Lower lobe of right lung (tissue), 2 donors: Measurements from ENCODE around the gene CYS1. TPM values are rescaled to one million over a fixed set of nuclear protein-coding genes. Genes with fewer than 3 reads are reported as not detected.

Experiments used
- ATAC-seq, 2 donors: fragments of 200-7000 bp; cut with Tn5 transposase; one replicate each; pipeline ENCODE4 v1.9.1; 2020 to 2022; ENCODE audit warnings: mild to moderate bottlenecking in 2 of 2, moderate library complexity in 2 of 2
- DNase-seq: peaks from one replicate; pipeline ENCODE4 v3.0.0-alpha.2; 2020
- H3K27ac ChIP-seq: fragments of 200-600 bp; one replicate; pipeline ENCODE4 v1.8.0; 2022
- H3K27me3 ChIP-seq: fragments of 200-600 bp; one replicate; pipeline ENCODE4 v1.8.0; 2022; ENCODE audit warnings: low read depth
- H3K36me3 ChIP-seq: fragments of 200-600 bp; one replicate; pipeline ENCODE4 v1.8.0; 2022; ENCODE audit warnings: mild to moderate bottlenecking
- H3K4me1 ChIP-seq: fragments of 200-600 bp; one replicate; pipeline ENCODE4 v1.8.0; 2022
- H3K4me3 ChIP-seq: fragments of 200-600 bp; one replicate; pipeline ENCODE4 v1.8.0; 2022; ENCODE audit warnings: mild to moderate bottlenecking
- H3K9me3 ChIP-seq: fragments of 200-600 bp; one replicate; pipeline ENCODE4 v1.8.0; 2022
- CTCF ChIP-seq: fragments of 200-600 bp; IDR thresholded peaks from one replicate; pipeline ENCODE4 v1.8.0; 2022; ENCODE audit warnings: antibody characterized with exemption, mild to moderate bottlenecking
- intact Hi-C: fragments of 100-400 bp; cut with DNase I; formaldehyde crosslinking; loops from one replicate; pipeline ENCODE4 v1.11.0; 2022
- long read RNA-seq: library from polyadenylated mRNA; unstranded; transcript quantifications from one replicate; pipeline ENCODE4 v2.0.0, GENCODE V29; 2021
- total RNA-seq: library from RNA; stranded (reverse); fragmentation: NEBNext Ultra II Directional; extraction: Animal tissue kit (Norgen Biotek cat#: 25700); gene quantifications from one replicate; pipeline ENCODE4 v1.2.1, GENCODE V29; 2021
- donor health status: DM: no; HTN: yes; CAD: no; lungs with severe emphysema.

Gene CYS1
- total RNA-seq: 2.6 TPM
- long read RNA-seq, transcript CYS1-201 (3 exons, 2,738 nt): major isoform, 11 of 12 reads
- long read RNA-seq, partial matches to known transcripts: 0 of 12 reads
- long read RNA-seq, other reads (novel, unspliced or antisense): 1 of 12 reads

GRCh38 chr2:10079870-10080535 is at the start of gene CYS1:
Gene CYS1, minus strand, starts transcription at chr2:10080411. Its CDS starts 188 bp downstream, at chr2:10080223.
- peak; percentile 57 to 59 for ATAC-seq
- H3K9me3 ChIP-seq: no peaks in the 10 kb centered on the region
- no peak for DNase-seq
- no peak for TF ChIP-seq CTCF
- peaks cover 69% of the 10 kb centered on the region for H3K27me3 ChIP-seq
- peaks cover 19% of the 10 kb centered on the region for H3K4me1 ChIP-seq
- H3K36me3 ChIP-seq: no peaks in the 10 kb centered on the region
- peak within 1 kb of the TSS; percentile 73 for H3K27ac ChIP-seq
- peak within 1 kb of the TSS; percentile 53 for H3K4me3 ChIP-seq
- intact Hi-C loops: no loop called here

- Histone ChIP-seq H3K27ac (no peak overlapping the region), H3K27me3 (no peaks in the 10 kb centered on the region), H3K4me1 (peaks cover 2% of the 10 kb centered on the region), H3K9me3 (no peaks in the 10 kb centered on the region), H3K4me3 (no peak overlapping the region), H3K36me3 (no peaks in the 10 kb centered on the region)
- intact Hi-C loops: no loop called here
- DNase-seq (no peak), ATAC-seq (no peak)
- TF ChIP-seq CTCF: no peak
These were observed 49.3 kb upstream of the CYS1 start for GRCh38 chr2:10129490-10129889.

- no peak for DNase-seq
- intact Hi-C loops: no loop called here
- H3K36me3 ChIP-seq: no peaks in the 10 kb centered on the region
- H3K4me1 ChIP-seq: peaks cover 13% of the 10 kb centered on the region
- ATAC-seq: no peak
- H3K27me3 ChIP-seq: peaks cover 7% of the 10 kb centered on the region
- H3K4me3 ChIP-seq: no peak overlapping the region
- no peak for TF ChIP-seq CTCF
- no peaks in the 10 kb centered on the region for H3K9me3 ChIP-seq
- no peak overlapping the region for H3K27ac ChIP-seq
These were observed 48.2 kb upstream of the CYS1 start for GRCh38 chr2:10128420-10128819.

GRCh38 chr2:10126632-10127026 is 46.4 kb upstream of the CYS1 start:
- H3K9me3 ChIP-seq: no peaks in the 10 kb centered on the region
- no peak for DNase-seq
- TF ChIP-seq CTCF: no peak
- no peaks in the 10 kb centered on the region for H3K36me3 ChIP-seq
- peak in 1 of 2 donors; percentile 43 for ATAC-seq
- H3K4me3 ChIP-seq: no peak overlapping the region
- no peak overlapping the region for H3K27ac ChIP-seq
- H3K27me3 ChIP-seq: peaks cover 16% of the 10 kb centered on the region
- intact Hi-C loops: no loop called here
- H3K4me1 ChIP-seq: peaks cover 29% of the 10 kb centered on the region

- no peak for DNase-seq
- H3K27me3 ChIP-seq: peaks cover 16% of the 10 kb centered on the region
- H3K4me3 ChIP-seq: no peak overlapping the region
- no peak for TF ChIP-seq CTCF
- H3K4me1 ChIP-seq: peaks cover 34% of the 10 kb centered on the region
- no peaks in the 10 kb centered on the region for H3K9me3 ChIP-seq
- no peaks in the 10 kb centered on the region for H3K36me3 ChIP-seq
- no peak for ATAC-seq
- intact Hi-C loops: no loop called here
- H3K27ac ChIP-seq: no peak overlapping the region
These were observed 45.8 kb upstream of the CYS1 start for GRCh38 chr2:10125842-10126631.
